ENCODE measurements around the gene B2M.

- TF ChIP-seq POLR2AphosphoS5 (IDR thresholded peaks at IDR 0.05; ENCODE audit: low read depth, low read length) (no peak), POLR2A (IDR thresholded peaks at IDR 0.05; ENCODE audit: low read depth, low read length) (no peak)
These were observed 4.9 kb upstream of the B2M start for GRCh38 chr15:44706401-44706800.

Data from GM12892 (cell line).